ENCODE measurements around the gene L1CAM. TPM values are rescaled to one million over a fixed set of nuclear protein-coding genes. Genes with fewer than 3 reads are reported as not detected.

The L1CAM gene
- 1 to 10 TPM; 1.0 to 1.8 TPM for total RNA-seq
- under 1 TPM; 0.26 to 0.57 TPM for polyA plus RNA-seq

- ChIA-PET POLR2A (ENCODE audit: partially characterized antibody) (interaction anchor here (1.0 kb wide), 1 partner anchor 34 kb away, joined by 3 read pairs; no protein-coding TSS in a partner anchor), CTCF (ENCODE audit: partially characterized antibody) (no interaction called here)
- peaks cover 5% of the 10 kb centered on the region for H3K27me3 ChIP-seq (ENCODE audit: insufficient read depth, low read length)
- Mint-ChIP-seq H3K27ac (peak within 1 kb of the TSS in 1 of 7 donors; percentile 21), H3K4me1 (peaks cover 0 to 10% (median 1%) of the 10 kb centered on the region in 4 donors), H3K27me3 (peaks cover 4 to 6% of the 10 kb centered on the region in 2 donors), H3K4me3 (peak within 1 kb of the TSS in 4 of 8 donors; percentile 42 to 55 (median 52)), H3K36me3 (no peaks in the 10 kb centered on the region), H3K9me3 (peaks cover 0 to 3% (median 0%) of the 10 kb centered on the region in 8 donors)
- intact Hi-C loops (cut with micrococcal nuclease) = loop anchor here (10.0 kb wide), 1 partner anchor 61 kb away; no protein-coding TSS in a partner anchor
- peaks cover 9% of the 10 kb centered on the region for H3K4me1 ChIP-seq (ENCODE audit: insufficient read depth, low read length)
- DNase-seq = no peak
- H3K4me3 ChIP-seq (ENCODE audit: low read length in 2 of 2) = no peak within 1 kb of the TSS
- H3K27ac ChIP-seq (ENCODE audit: low read depth, low read length) = no peak within 1 kb of the TSS
- no peaks in the 10 kb centered on the region for H3K36me3 ChIP-seq (ENCODE audit: insufficient read depth, low read length)
- no peaks in the 10 kb centered on the region for H3K9me3 ChIP-seq (ENCODE audit: control insufficient read depth in 1 of 2, low read length in 2 of 2)
These were observed at the start of gene L1CAM for GRCh38 chrX:153885968-153886903. Gene L1CAM, minus strand, starts transcription at chrX:153886173. Its CDS starts 10,337 bp downstream, at chrX:153875836.

GRCh38 chrX:153935326-153935851, 49.4 kb upstream of the L1CAM start:
- peaks cover 8 to 31% (median 22%) of the 10 kb centered on the region in 4 donors for H3K4me1 Mint-ChIP-seq
- H3K36me3 Mint-ChIP-seq = peaks cover 5 to 10% of the 10 kb centered on the region in 2 donors
- H3K9me3 ChIP-seq (ENCODE audit: control insufficient read depth in 1 of 2, low read length in 2 of 2) = no peaks in the 10 kb centered on the region
- H3K9me3 Mint-ChIP-seq = peaks cover 0 to 3% (median 0%) of the 10 kb centered on the region in 8 donors
- H3K4me3 Mint-ChIP-seq = peak overlapping the region; percentile 69 to 80 (median 76)
- no peaks in the 10 kb centered on the region for H3K27me3 Mint-ChIP-seq
- peaks cover 5% of the 10 kb centered on the region for H3K4me1 ChIP-seq (ENCODE audit: insufficient read depth, low read length)
- ChIA-PET CTCF (ENCODE audit: partially characterized antibody) (interaction anchor here (2.1 to 14.9 kb wide), 3 partner anchors 8 to 11 kb away, joined by 5 to 290 read pairs (median 34); partner anchors contain the start of gene RENBP), POLR2A (ENCODE audit: partially characterized antibody) (interaction anchor here (0.9 to 21.2 kb wide), 4 partner anchors 8 to 195 kb away, joined by 3 to 447 read pairs (median 228); partner anchors contain the start of genes ARHGAP4, NAA10 and RENBP)
- H3K27ac ChIP-seq (ENCODE audit: low read depth, low read length) = no peak overlapping the region
- H3K27me3 ChIP-seq (ENCODE audit: insufficient read depth, low read length) = no peaks in the 10 kb centered on the region
- intact Hi-C loops (cut with micrococcal nuclease) = no loop called here
- DNase-seq = no peak
- peaks cover 4% of the 10 kb centered on the region for H3K36me3 ChIP-seq (ENCODE audit: insufficient read depth, low read length)
- H3K4me3 ChIP-seq (ENCODE audit: low read length in 2 of 2) = peak overlapping the region in 1 of 2 donors; percentile 28
- peak overlapping the region in 6 of 7 donors; percentile 57 to 77 (median 72) for H3K27ac Mint-ChIP-seq

GRCh38 chrX:153934762-153935325, 48.9 kb upstream of the L1CAM start, which contains the start of gene NAA10:
Gene NAA10, minus strand, starts transcription at chrX:153935037. Its CDS starts 133 bp downstream, at chrX:153934904.
- no peaks in the 10 kb centered on the region for H3K9me3 ChIP-seq (ENCODE audit: control insufficient read depth in 1 of 2, low read length in 2 of 2)
- CTCF ChIA-PET (ENCODE audit: partially characterized antibody) = interaction anchor here (5.1 to 14.9 kb wide), 2 partner anchors 11 kb away, joined by 34 to 290 read pairs; partner anchors contain the start of gene RENBP
- peaks cover 5% of the 10 kb centered on the region for H3K4me1 ChIP-seq (ENCODE audit: insufficient read depth, low read length)
- peak within 1 kb of the TSS; percentile 17 to 38 for H3K4me3 ChIP-seq (ENCODE audit: low read length in 2 of 2)
- H3K4me3 Mint-ChIP-seq = peak within 1 kb of the TSS; percentile 84 to 91 (median 90)
- H3K27ac ChIP-seq (ENCODE audit: low read depth, low read length) = peak within 1 kb of the TSS; percentile 51
- H3K27me3 Mint-ChIP-seq = no peaks in the 10 kb centered on the region
- peaks cover 0 to 3% (median 0%) of the 10 kb centered on the region in 8 donors for H3K9me3 Mint-ChIP-seq
- peak within 1 kb of the TSS; percentile 72 to 90 (median 81) for H3K27ac Mint-ChIP-seq
- DNase-seq = peak; percentile 37 to 58 (median 47)
- intact Hi-C loops (cut with micrococcal nuclease) = loop anchor here (1.0 kb wide), 1 partner anchor 10 kb away; no protein-coding TSS in a partner anchor
- POLR2A ChIA-PET (ENCODE audit: partially characterized antibody) = interaction anchor here (0.9 to 21.2 kb wide), 6 partner anchors 8 to 194 kb away, joined by 3 to 447 read pairs (median 10); partner anchors contain the start of genes ARHGAP4, HCFC1, IRAK1 and NAA10
- peaks cover 4% of the 10 kb centered on the region for H3K36me3 ChIP-seq (ENCODE audit: insufficient read depth, low read length)
- peaks cover 5 to 10% of the 10 kb centered on the region in 2 donors for H3K36me3 Mint-ChIP-seq
- H3K27me3 ChIP-seq (ENCODE audit: insufficient read depth, low read length) = no peaks in the 10 kb centered on the region
- H3K4me1 Mint-ChIP-seq = peaks cover 8 to 32% (median 22%) of the 10 kb centered on the region in 4 donors

- POLR2A ChIA-PET (ENCODE audit: partially characterized antibody) = interaction anchor here (0.6 to 21.2 kb wide), 7 partner anchors 7 to 464 kb away, joined by 3 to 447 read pairs (median 9); partner anchors contain the start of genes ARHGAP4, HCFC1, IRAK1 and NAA10
- Mint-ChIP-seq H3K36me3 (peaks cover 5 to 10% of the 10 kb centered on the region in 2 donors), H3K27ac (peak overlapping the region; percentile 72 to 90 (median 81)), H3K9me3 (peaks cover 0 to 3% (median 0%) of the 10 kb centered on the region in 8 donors), H3K4me3 (peak overlapping the region; percentile 84 to 91 (median 90)), H3K27me3 (no peaks in the 10 kb centered on the region), H3K4me1 (peaks cover 8 to 33% (median 25%) of the 10 kb centered on the region in 4 donors)
- Histone ChIP-seq H3K36me3 (ENCODE audit: insufficient read depth, low read length) (peaks cover 4% of the 10 kb centered on the region), H3K27me3 (ENCODE audit: insufficient read depth, low read length) (no peaks in the 10 kb centered on the region), H3K4me1 (ENCODE audit: insufficient read depth, low read length) (peaks cover 10% of the 10 kb centered on the region), H3K27ac (ENCODE audit: low read depth, low read length) (peak overlapping the region; percentile 51), H3K9me3 (ENCODE audit: control insufficient read depth in 1 of 2, low read length in 2 of 2) (no peaks in the 10 kb centered on the region), H3K4me3 (ENCODE audit: low read length in 2 of 2) (peak overlapping the region; percentile 17 to 38)
- DNase-seq = no peak
- CTCF ChIA-PET (ENCODE audit: partially characterized antibody) = interaction anchor here (5.1 to 14.9 kb wide), 2 partner anchors 10 to 12 kb away, joined by 34 to 290 read pairs; partner anchors contain the start of gene RENBP
- intact Hi-C loops (cut with micrococcal nuclease) = loop anchor here (1.0 kb wide), 1 partner anchor 9 kb away; no protein-coding TSS in a partner anchor
These were observed 48.3 kb upstream of the L1CAM start for GRCh38 chrX:153934148-153934761.

GRCh38 chrX:153933748-153934147, 47.8 kb upstream of the L1CAM start:
- CTCF ChIA-PET (ENCODE audit: partially characterized antibody) = interaction anchor here (5.1 to 14.9 kb wide), 2 partner anchors 10 to 13 kb away, joined by 34 to 290 read pairs; partner anchors contain the start of gene RENBP
- Mint-ChIP-seq H3K27ac (peak overlapping the region; percentile 72 to 90 (median 81)), H3K4me3 (peak overlapping the region; percentile 84 to 91 (median 90)), H3K36me3 (peaks cover 5 to 13% of the 10 kb centered on the region in 2 donors), H3K9me3 (peaks cover 0 to 3% (median 0%) of the 10 kb centered on the region in 8 donors), H3K27me3 (no peaks in the 10 kb centered on the region), H3K4me1 (peaks cover 10 to 38% (median 28%) of the 10 kb centered on the region in 4 donors)
- DNase-seq = no peak
- Histone ChIP-seq H3K36me3 (ENCODE audit: insufficient read depth, low read length) (peaks cover 4% of the 10 kb centered on the region), H3K9me3 (ENCODE audit: control insufficient read depth in 1 of 2, low read length in 2 of 2) (no peaks in the 10 kb centered on the region), H3K4me3 (ENCODE audit: low read length in 2 of 2) (peak overlapping the region; percentile 17 to 38), H3K27me3 (ENCODE audit: insufficient read depth, low read length) (no peaks in the 10 kb centered on the region), H3K27ac (ENCODE audit: low read depth, low read length) (peak overlapping the region; percentile 51), H3K4me1 (ENCODE audit: insufficient read depth, low read length) (peaks cover 15% of the 10 kb centered on the region)
- intact Hi-C loops (cut with micrococcal nuclease) = loop anchor here (1.0 kb wide), 1 partner anchor 8 kb away; no protein-coding TSS in a partner anchor
- POLR2A ChIA-PET (ENCODE audit: partially characterized antibody) = interaction anchor here (0.6 to 21.2 kb wide), 7 partner anchors 7 to 465 kb away, joined by 3 to 447 read pairs (median 9); partner anchors contain the start of genes ARHGAP4, HCFC1, IRAK1 and NAA10

Measured in CD4-positive, alpha-beta memory T cell (primary cell).